Superior temporal gyrus (tissue), 1 donor: ENCODE results near the gene CAPN15.

ENCODE experiments used
- DNase-seq: peaks from one replicate; pipeline ENCODE4 v3.0.0-alpha.2; 2016; ENCODE audit errors: extremely low spot score

The CAPN15 gene

DNA sequence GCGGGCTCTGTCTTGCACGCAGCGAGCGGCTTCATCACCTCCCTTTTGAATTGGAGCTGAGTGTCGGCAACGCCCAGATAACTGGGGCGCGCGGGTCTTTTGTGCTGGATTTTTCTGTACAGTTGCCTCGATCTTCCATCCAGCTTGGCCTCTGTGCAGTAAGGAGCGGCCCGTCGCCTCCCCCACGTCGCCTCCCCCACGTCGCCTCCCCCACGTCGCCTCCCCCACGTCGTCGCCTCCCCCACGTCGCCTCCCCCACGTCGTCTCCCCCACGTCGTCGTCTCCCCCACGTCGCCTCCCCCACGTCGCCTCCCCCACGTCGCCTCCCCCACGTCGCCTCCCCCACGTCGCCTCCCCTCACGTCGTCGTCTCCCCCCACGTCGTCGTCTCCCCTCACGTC, 17.0 kb downstream of the CAPN15 start:
- DNase-seq = no peak

DNA sequence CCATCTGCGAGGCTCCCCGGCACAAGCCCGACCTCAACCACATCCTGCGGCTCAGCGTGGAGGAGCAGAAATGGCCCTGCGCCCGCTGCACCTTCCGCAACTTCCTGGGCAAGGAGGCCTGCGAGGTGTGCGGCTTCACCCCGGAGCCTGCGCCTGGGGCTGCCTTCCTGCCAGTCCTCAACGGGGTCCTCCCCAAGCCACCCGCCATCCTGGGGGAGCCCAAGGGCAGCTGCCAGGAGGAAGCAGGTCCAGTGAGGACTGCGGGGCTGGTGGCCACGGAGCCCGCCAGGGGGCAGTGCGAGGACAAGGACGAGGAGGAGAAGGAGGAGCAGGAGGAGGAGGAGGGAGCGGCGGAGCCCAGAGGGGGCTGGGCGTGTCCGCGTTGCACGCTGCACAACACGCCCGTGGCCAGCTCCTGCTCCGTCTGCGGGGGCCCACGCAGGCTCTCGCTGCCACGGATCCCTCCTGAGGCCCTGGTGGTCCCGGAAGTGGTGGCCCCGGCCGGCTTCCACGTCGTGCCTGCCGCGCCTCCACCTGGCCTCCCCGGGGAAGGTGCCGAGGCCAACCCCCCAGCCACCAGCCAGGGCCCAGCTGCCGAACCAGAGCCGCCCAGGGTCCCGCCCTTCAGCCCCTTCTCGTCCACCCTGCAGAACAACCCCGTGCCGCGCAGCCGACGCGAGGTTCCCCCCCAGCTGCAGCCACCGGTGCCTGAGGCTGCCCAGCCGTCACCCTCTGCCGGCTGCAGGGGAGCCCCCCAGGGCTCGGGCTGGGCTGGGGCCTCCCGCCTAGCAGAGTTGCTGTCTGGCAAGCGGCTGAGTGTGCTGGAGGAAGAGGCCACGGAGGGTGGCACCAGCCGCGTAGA, 19.6 kb downstream of the CAPN15 start:
- peak; percentile 53 for DNase-seq

DNA sequence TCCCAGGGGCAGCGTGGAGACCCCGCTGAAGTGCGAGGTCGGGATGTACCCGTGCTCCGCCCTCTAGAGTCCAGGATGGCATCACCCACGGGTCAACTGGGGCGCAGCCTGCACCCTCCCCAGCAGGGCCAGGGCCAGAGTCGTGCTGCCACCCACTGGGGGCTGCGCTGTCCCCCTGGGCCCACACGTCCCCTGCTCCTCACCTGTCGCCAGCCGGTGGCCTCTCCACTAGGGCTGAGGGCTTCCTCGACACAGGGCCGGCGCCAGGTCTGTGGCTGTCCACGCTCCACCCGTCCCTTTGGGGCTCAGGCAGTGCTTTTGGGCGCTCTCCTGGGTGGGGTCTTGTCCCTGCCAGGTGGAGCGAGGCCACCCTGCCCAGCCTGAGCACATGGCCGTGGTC, 21.1 kb downstream of the CAPN15 start:
- no peak for DNase-seq

DNA sequence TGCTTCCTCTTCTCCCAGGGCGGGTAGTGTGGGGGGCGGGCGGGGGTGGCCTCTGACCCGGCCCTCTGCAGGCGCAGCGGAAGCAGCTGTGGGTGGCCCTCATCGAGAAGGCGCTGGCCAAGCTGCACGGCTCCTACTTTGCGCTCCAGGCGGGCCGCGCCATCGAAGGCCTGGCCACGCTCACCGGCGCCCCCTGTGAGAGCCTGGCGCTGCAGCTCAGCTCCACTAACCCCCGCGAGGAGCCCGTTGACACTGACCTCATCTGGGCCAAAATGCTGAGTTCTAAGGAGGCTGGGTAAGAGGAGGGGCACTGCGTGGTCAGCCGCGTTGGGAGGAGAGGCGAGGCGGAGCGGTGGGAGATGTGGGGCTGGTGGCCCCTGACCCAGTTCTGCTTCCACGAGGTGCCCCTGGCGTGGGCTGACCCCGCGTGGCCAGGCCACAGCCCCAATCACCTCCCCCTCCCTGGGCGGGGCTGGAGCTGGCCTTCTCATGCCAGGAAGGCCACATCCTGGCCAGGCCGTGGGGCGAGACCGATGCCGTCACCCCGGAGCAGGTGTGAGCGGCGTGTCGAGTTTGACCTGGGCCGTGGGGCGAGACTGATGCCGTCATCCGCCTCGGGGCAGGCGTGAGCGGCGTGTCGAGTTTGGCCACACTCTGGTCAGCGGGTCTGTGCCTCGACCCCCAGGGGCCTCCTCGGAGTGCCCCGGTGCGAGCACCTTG, 22.2 kb downstream of the CAPN15 start:
- no peak for DNase-seq

DNA sequence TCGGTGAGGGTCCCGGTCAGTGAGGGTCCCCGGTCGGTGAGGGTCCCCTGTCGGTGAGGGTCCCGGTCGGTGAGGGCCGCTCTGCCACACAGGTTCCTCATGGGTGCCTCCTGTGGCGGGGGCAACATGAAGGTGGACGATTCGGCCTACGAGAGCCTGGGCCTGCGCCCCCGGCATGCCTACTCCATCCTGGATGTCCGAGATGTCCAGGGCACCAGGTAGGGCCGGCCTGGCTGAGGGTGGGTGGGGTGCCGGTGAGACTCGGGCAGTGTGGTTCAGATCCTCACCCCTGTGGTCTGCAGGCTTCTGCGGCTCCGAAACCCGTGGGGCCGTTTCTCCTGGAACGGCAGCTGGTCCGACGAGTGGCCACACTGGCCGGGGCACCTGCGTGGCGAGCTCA, 23.7 kb downstream of the CAPN15 start:
- no peak for DNase-seq

- DNase-seq = no peak
These were observed 24.7 kb downstream of the CAPN15 start for GRCh38 chr16:552171-552570.

GRCh38 chr16:553601-554296, 26.2 kb downstream of the CAPN15 start:
- no peak for DNase-seq

GRCh38 chr16:554297-554621, 26.7 kb downstream of the CAPN15 start:
- DNase-seq = no peak

- DNase-seq = no peak
These were observed 27.3 kb downstream of the CAPN15 start for GRCh38 chr16:554640-555365.

DNA sequence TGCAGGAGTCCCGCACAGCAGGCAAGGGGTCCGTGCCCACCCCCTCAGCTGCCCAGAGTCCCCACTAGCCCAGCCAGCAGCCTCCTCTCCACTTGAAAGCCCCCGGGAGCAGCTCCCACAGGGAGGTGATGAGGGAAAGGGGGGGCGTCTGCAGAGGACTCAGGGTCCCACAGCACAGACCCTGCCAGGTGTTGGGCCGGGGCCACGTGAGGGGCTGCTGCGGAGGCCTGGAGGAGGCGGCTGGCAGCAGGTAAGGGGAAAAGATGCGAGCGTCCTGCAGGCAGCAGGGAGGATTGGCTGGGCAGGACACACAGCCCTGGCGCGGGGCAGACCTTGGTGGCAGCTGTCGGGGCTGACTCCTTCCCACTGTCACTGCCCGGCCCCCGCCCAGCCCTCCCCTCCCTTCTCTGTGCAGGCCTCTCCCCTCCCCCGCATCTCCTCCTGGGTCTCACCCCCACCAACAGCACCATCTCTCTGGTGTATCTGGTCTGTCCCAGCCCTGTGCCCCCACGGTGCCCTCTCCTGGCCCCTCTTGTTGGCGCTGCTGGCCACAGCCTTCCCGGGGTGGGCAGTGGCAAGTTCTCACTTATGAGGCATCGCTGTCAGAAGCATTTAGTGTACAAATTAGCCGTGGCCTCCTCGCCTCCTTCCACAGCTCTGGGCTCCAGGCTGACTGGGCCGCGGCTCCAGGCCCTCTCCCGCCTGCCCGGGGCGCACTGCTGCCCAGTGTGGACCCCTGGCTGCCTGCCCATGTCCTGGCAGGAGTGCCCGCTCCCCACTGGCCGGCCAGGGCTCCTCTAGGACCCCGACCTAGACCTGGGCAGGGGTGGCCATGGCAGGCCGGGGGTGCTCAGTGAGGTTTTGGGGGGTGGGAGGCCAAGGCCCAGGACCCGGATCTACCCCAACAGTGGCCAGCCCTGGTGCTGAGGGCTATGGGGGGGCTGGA, 28.3 kb downstream of the CAPN15 start:
- DNase-seq = no peak

GRCh38 chr16:556474-557173, 29.1 kb downstream of the CAPN15 start:
- DNase-seq = no peak

DNA sequence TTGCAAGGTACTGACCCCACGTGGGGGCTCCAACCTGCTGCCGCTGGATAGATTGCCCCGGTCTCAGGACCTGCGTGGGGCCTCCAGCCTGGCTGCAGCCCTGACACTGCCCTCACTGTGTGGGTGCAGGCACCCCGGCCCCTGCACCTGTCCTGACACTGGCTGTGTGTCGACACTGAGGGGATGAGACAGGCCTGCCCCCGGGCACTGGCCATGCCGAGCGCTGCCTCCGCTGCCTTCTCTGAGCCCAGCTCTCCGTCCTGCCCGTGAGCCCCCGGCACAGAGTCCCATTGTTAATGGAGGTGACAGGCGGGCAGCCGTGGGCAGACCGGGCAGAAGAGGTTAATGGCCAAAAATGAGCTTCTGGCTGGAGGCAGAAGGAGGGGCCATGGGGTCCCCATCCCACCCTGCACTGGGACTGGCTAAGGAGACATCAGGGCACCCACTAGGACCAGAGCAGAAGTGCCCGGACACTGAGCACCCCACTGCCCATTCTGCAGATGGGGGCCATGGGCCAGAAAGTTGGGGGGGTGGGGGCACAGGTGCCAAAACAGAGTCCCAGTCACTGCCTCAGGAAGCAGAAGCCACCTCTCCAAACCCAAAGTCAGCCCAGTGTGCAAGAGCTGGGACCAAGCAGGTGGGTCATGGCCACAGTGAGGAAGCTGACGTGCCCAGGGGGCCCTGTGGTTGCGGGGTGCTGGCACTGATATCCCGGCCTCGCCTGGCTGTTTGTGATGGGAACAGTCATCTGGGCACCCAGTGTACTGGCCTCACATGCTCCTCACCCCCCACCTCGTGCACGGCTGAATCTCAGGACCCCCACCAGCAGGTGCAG, 30.2 kb downstream of the CAPN15 start:
- no peak for DNase-seq

- no peak for DNase-seq
These were observed 30.9 kb downstream of the CAPN15 start for GRCh38 chr16:558298-559020.

- no peak for DNase-seq
These were observed 31.5 kb downstream of the CAPN15 start for GRCh38 chr16:559021-559380.

DNA sequence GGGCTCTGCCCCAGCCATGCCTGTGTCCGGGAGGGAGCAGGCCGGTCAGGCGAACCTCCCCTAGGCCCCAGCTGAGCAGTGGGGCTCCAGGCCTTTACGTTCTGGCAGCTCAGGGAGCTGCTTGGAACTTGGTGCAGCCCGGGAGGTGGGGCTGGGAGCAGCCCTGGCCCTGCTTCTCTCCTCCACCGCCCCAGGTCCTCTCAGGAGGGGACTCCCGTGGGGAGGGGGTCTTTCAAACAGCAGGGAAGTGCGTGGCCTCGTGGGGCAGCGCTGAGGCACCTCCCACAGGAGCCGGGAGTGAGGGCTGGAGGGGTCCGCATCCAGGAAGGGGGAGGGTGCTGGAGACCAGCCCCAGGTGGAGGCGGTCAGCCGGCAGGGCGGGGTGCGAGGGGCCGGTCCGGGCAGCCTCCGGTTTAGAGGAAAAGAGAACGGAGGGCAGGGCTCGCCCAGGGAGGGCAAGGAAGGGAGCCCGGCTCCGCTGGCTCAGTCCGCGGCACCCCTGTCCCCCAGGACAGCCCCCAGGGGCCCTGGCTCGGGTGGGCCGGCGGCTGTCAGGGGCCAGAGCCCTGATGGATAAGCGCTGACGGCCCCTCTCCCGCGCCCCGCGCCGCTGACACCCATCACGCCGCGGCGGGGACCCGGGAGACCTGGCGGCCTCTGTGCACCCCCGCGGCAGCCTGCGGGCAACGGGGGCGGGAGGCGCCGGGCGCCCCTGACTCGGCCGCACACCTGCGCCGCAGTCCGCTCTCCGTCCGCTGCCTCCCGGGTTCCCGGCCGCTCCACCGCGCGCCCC, 32.1 kb downstream of the CAPN15 start:
- no peak for DNase-seq

DNA sequence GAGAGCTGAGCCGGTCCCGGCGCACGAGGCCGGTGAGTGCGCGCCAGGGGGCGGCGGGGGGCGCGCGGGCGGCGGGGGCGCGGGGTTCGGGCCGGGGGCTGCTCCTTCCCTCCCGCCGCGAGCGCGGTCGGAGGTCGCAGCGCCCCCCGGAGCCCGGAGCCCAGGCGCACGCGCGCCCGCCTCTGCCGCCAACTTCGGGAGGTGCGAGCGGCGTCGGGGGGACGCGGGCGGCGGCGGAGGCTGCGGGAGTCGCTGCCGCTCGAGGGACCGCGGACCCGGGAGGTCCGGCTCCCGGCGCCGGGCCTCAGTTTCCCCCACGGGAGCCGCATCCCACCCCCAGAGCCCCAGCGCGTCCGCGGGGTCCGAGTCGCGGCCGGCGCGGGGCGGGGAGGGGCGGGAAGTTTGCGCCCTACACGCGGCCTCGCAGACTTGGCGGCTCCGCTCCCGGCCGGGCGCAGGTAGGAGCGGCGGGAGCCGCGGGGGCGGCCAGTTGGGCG, 32.7 kb downstream of the CAPN15 start, which contains the start of gene PRR35:
Gene PRR35 (plus strand): TSS at position 191 of the 497 bp plus-strand sequence. CDS start 2,901 bp downstream, outside the sequence.
- DNase-seq = no peak

DNA sequence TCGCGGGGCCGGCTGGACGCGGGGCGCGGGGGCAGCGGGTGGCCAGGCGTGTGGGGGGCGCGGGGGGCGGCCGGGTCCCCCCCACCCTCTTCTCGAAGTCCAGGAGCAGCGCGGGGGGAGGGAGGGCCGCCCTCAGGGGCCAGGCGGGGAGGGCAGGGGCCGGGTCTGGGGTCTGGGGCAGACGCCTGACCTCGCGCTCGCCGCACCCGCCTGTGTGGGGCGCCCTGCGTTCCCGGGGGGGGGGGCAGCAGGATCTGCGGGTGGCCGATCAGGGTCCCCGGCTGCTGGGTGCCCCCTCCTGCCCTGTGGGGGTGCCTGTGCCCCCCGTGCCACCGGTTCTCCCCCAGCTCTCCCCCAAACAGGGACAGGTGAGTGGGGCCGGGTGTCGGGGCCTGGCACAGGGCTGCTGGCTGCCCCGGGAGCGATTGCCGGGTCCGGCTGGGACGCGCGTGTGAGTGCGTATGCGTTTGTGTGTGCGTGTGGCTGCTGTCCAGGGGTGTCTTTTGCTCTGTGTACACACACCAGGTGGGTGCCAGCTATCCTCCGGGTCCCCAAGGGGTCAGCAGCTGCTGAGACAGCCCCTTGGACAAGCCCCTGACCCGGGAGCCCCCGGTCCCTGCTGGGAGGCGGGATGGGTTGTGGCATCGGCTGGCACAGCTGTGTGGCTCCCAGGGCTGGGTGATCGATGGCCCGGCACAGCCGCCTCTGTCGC, 33.3 kb downstream of the CAPN15 start:
- DNase-seq = no peak
